HEK293 (cell line): ENCODE measurements around the gene EXOC3.

ENCODE experiments used
- CTCF ChIA-PET: fragments of 350-600 bp; formaldehyde crosslinking; extraction: SDS; loops from one replicate; lab custom pipeline; 2021; ENCODE audit warnings: antibody characterized with exemption; lab: Yijun Ruan, JAX
- POLR2A ChIA-PET: fragments of 300-600 bp; formaldehyde crosslinking; extraction: SDS; loops from one replicate; lab custom pipeline; 2020; ENCODE audit warnings: antibody characterized with exemption, inconsistent platforms; lab: Yijun Ruan, JAX
- H3K27ac ChIP-seq: fragments of 200-500 bp; sonication (Bioruptor generic); 2 replicates; pipeline ENCODE4 v1.5.1; 2014; ENCODE audit warnings: low read depth, low read length, control low read depth, inconsistent platforms; ENCODE audit errors: extremely low read depth
- H3K36me3 ChIP-seq, 2 experiments: fragments of 200-500 bp in 1 of 2; sonication (Bioruptor generic) in 1 of 2; 1 replicate in 1 of 2; 2 replicates in 1 of 2; pipeline ENCODE4 v1.5.1; 2014 to 2017; ENCODE audit warnings: inconsistent platforms in 2 of 2, low read length in 2 of 2; ENCODE audit not compliant: control insufficient read depth in 2 of 2, insufficient read depth in 1 of 2
- H3K4me1 ChIP-seq: fragments of 200-500 bp; sonication (Bioruptor generic); 2 replicates; pipeline ENCODE4 v1.5.1; 2014; ENCODE audit warnings: mild to moderate bottlenecking, low read length, inconsistent platforms; ENCODE audit not compliant: control insufficient read depth, insufficient read depth
- H3K4me3 ChIP-seq: 2 replicates; pipeline ENCODE4 v1.5.1; 2011; ENCODE audit warnings: low read depth, mild to moderate bottlenecking, control low read depth, low read length, moderate library complexity
- H3K9me3 ChIP-seq: fragments of 200-500 bp; sonication (Bioruptor generic); 2 replicates; pipeline ENCODE4 v1.5.1; 2014; ENCODE audit warnings: low read depth, low read length, inconsistent platforms; ENCODE audit not compliant: control insufficient read depth, insufficient read depth
- EGR2 ChIP-seq: fragments of 450-650 bp; formaldehyde crosslinking; IDR thresholded peaks from 2 replicates; pipeline ENCODE4 v1.5.1; 2016; ENCODE audit warnings: low read depth, missing biosample characterization, missing genetic modification characterization
- KLF16 ChIP-seq: fragments of 450-650 bp; formaldehyde crosslinking; IDR thresholded peaks from 2 replicates; pipeline ENCODE4 v1.5.1; 2017; ENCODE audit warnings: missing biosample characterization, missing genetic modification characterization
- MEIS1 ChIP-seq: sonication (generic); formaldehyde crosslinking; IDR thresholded peaks from 2 replicates; pipeline ENCODE4 v1.8.1; 2022; ENCODE audit warnings: missing genetic modification reagents, mild to moderate bottlenecking, borderline replicate concordance
- PATZ1 ChIP-seq: fragments of 450-650 bp; formaldehyde crosslinking; IDR thresholded peaks from 2 replicates; pipeline ENCODE4 v1.5.1; 2016; ENCODE audit warnings: missing biosample characterization, missing genetic modification characterization
- PRDM4 ChIP-seq: fragments of 450-650 bp; formaldehyde crosslinking; IDR thresholded peaks from 2 replicates; pipeline ENCODE4 v1.5.1; 2017; ENCODE audit warnings: missing biosample characterization, missing genetic modification characterization
- WT1 ChIP-seq: fragments of 450-650 bp; formaldehyde crosslinking; IDR thresholded peaks from 2 replicates; pipeline ENCODE4 v1.5.1; 2016; ENCODE audit warnings: missing biosample characterization, missing genetic modification characterization
- ZBTB17 ChIP-seq: fragments of 450-650 bp; formaldehyde crosslinking; IDR thresholded peaks from 2 replicates; pipeline ENCODE4 v1.5.1; 2016; ENCODE audit warnings: missing biosample characterization, missing genetic modification characterization
- ZBTB44 ChIP-seq: fragments of 450-650 bp; IDR thresholded peaks from 2 replicates; pipeline ENCODE4 v1.5.1; 2018; ENCODE audit warnings: missing biosample characterization, mild to moderate bottlenecking, missing genetic modification characterization
- ZBTB6 ChIP-seq: fragments of 450-650 bp; formaldehyde crosslinking; IDR thresholded peaks from 2 replicates; pipeline ENCODE4 v1.5.1; 2017; ENCODE audit warnings: missing biosample characterization, missing genetic modification characterization
- ZNF114 ChIP-seq: fragments of 450-650 bp; formaldehyde crosslinking; IDR thresholded peaks from 2 replicates; pipeline ENCODE4 v1.5.0; 2017; ENCODE audit warnings: missing biosample characterization, missing genetic modification characterization
- ZNF146 ChIP-seq: fragments of 450-650 bp; formaldehyde crosslinking; IDR thresholded peaks from 2 replicates; pipeline ENCODE4 v1.5.1; 2016; ENCODE audit warnings: missing biosample characterization, missing genetic modification characterization
- ZNF174 ChIP-seq: fragments of 450-650 bp; formaldehyde crosslinking; IDR thresholded peaks from 2 replicates; pipeline ENCODE4 v1.5.0; 2017; ENCODE audit warnings: missing biosample characterization, mild to moderate bottlenecking, missing genetic modification characterization
- ZNF202 ChIP-seq: fragments of 450-650 bp; formaldehyde crosslinking; IDR thresholded peaks from 2 replicates; pipeline ENCODE4 v1.5.1; 2016; ENCODE audit warnings: missing biosample characterization, missing genetic modification characterization, borderline replicate concordance
- ZNF214 ChIP-seq: fragments of 450-650 bp; formaldehyde crosslinking; IDR thresholded peaks from 2 replicates; pipeline ENCODE4 v1.5.1; 2017; ENCODE audit warnings: missing biosample characterization, mild to moderate bottlenecking, missing genetic modification characterization, borderline replicate concordance
- ZNF23 ChIP-seq: fragments of 450-650 bp; formaldehyde crosslinking; IDR thresholded peaks from 2 replicates; pipeline ENCODE4 v1.5.1; 2016; ENCODE audit warnings: missing biosample characterization, missing genetic modification characterization, borderline replicate concordance
- ZNF26 ChIP-seq: fragments of 450-650 bp; formaldehyde crosslinking; IDR thresholded peaks from 2 replicates; pipeline ENCODE4 v1.5.1; 2016; ENCODE audit warnings: missing biosample characterization, missing genetic modification characterization
- ZNF37A ChIP-seq: fragments of 450-650 bp; IDR thresholded peaks from 2 replicates; pipeline ENCODE4 v1.5.1; 2018; ENCODE audit warnings: missing biosample characterization, missing genetic modification characterization
- ZNF404 ChIP-seq: fragments of 450-650 bp; formaldehyde crosslinking; IDR thresholded peaks from 2 replicates; pipeline ENCODE4 v1.5.1; 2017; ENCODE audit warnings: missing biosample characterization, missing genetic modification characterization
- ZNF624 ChIP-seq: fragments of 450-650 bp; formaldehyde crosslinking; IDR thresholded peaks from 2 replicates; pipeline ENCODE4 v1.5.1; 2017; ENCODE audit warnings: missing biosample characterization, missing genetic modification characterization
- ZNF792 ChIP-seq: fragments of 450-650 bp; formaldehyde crosslinking; IDR thresholded peaks from 2 replicates; pipeline ENCODE4 v1.5.1; 2016; ENCODE audit warnings: missing biosample characterization, missing genetic modification characterization
- ZNF837 ChIP-seq: fragments of 450-650 bp; formaldehyde crosslinking; IDR thresholded peaks from 2 replicates; pipeline ENCODE4 v1.5.1; 2016; ENCODE audit warnings: missing biosample characterization, missing genetic modification characterization

The EXOC3 gene

GRCh38 chr5:422323-423232 lies 20.4 kb upstream of the EXOC3 start:
- CTCF ChIA-PET: interaction anchor here (0.6 to 1.1 kb wide), 3 partner anchors 10 to 105 kb away, joined by 3 read pairs; no protein-coding TSS in a partner anchor
- Histone ChIP-seq H3K9me3 (no peaks in the 10 kb centered on the region), H3K4me1 (0 out of 2 replicates have a peak, but pooled peaks cover 2% of the 10 kb centered on the region), H3K4me3 (no peak overlapping the region), H3K27ac (no peak overlapping the region), H3K36me3 (peaks cover 0 to 24% of the 10 kb centered on the region in 2 experiments; a peak in 2 of 3 replicates)
- POLR2A ChIA-PET: no interaction called here
- TF ChIP-seq ZNF792 (tag by site-specific recombination) (no peak), ZNF37A (tag by site-specific recombination) (no peak), ZBTB17 (tag by site-specific recombination) (no peak), ZNF202 (tag by site-specific recombination) (no peak), ZNF23 (tag by site-specific recombination) (no peak), ZNF26 (tag by site-specific recombination) (no peak), PRDM4 (tag by site-specific recombination) (no peak), ZNF404 (tag by site-specific recombination) (no peak), ZNF214 (tag by site-specific recombination) (no peak), PATZ1 (no peak), EGR2 (tag by site-specific recombination) (no peak), ZNF837 (tag by site-specific recombination) (no peak), ZNF146 (tag by site-specific recombination) (no peak)

GRCh38 chr5:423233-423565 lies 19.8 kb upstream of the EXOC3 start:
- Histone ChIP-seq H3K4me3 (no peak overlapping the region), H3K27ac (no peak overlapping the region), H3K36me3 (peaks cover 0 to 30% of the 10 kb centered on the region in 2 experiments; a peak in 2 of 3 replicates), H3K9me3 (no peaks in the 10 kb centered on the region), H3K4me1 (0 out of 2 replicates have a peak, but pooled peaks cover 2% of the 10 kb centered on the region)
- ChIA-PET POLR2A (no interaction called here), CTCF (interaction anchor here (1.0 to 1.1 kb wide), 2 partner anchors 10 to 106 kb away, joined by 3 read pairs; no protein-coding TSS in a partner anchor)
- TF ChIP-seq ZBTB6 (tag by site-specific recombination) (no peak), ZBTB44 (no peak), ZNF174 (tag by site-specific recombination) (no peak), KLF16 (tag by site-specific recombination) (no peak), ZNF624 (tag by site-specific recombination) (no peak), ZNF114 (no peak), MEIS1 (CRISPR knock-in tag) (no peak), WT1 (tag by site-specific recombination) (no peak), ZNF404 (tag by site-specific recombination) (no peak)
